Lower lobe of right lung (tissue), 2 donors: ENCODE data around the gene TOM1. TPM values are rescaled to one million over a fixed set of nuclear protein-coding genes. Genes with fewer than 3 reads are reported as not detected.

Experiments
- ATAC-seq, 2 donors: fragments of 200-7000 bp; cut with Tn5 transposase; one replicate each; pipeline ENCODE4 v1.9.1; 2020 to 2022; ENCODE audit warnings: mild to moderate bottlenecking in 2 of 2, moderate library complexity in 2 of 2
- DNase-seq: peaks from one replicate; pipeline ENCODE4 v3.0.0-alpha.2; 2020
- H3K27ac ChIP-seq: fragments of 200-600 bp; one replicate; pipeline ENCODE4 v1.8.0; 2022
- H3K27me3 ChIP-seq: fragments of 200-600 bp; one replicate; pipeline ENCODE4 v1.8.0; 2022; ENCODE audit warnings: low read depth
- H3K36me3 ChIP-seq: fragments of 200-600 bp; one replicate; pipeline ENCODE4 v1.8.0; 2022; ENCODE audit warnings: mild to moderate bottlenecking
- H3K4me1 ChIP-seq: fragments of 200-600 bp; one replicate; pipeline ENCODE4 v1.8.0; 2022
- H3K4me3 ChIP-seq: fragments of 200-600 bp; one replicate; pipeline ENCODE4 v1.8.0; 2022; ENCODE audit warnings: mild to moderate bottlenecking
- H3K9me3 ChIP-seq: fragments of 200-600 bp; one replicate; pipeline ENCODE4 v1.8.0; 2022
- intact Hi-C: fragments of 100-400 bp; cut with DNase I; formaldehyde crosslinking; loops from one replicate; pipeline ENCODE4 v1.11.0; 2022
- total RNA-seq: library from RNA; stranded (reverse); fragmentation: NEBNext Ultra II Directional; extraction: Animal tissue kit (Norgen Biotek cat#: 25700); gene quantifications from one replicate; pipeline ENCODE4 v1.2.1, GENCODE V29; 2021
- TF ChIP-seq, protein P1 (sequence below): fragments of 200-600 bp; IDR thresholded peaks from one replicate; pipeline ENCODE4 v1.8.0; 2022; ENCODE audit warnings: antibody characterized with exemption, mild to moderate bottlenecking
- donor health status: DM: no; HTN: yes; CAD: no; lungs with severe emphysema.

Gene TOM1
- total RNA-seq, 1 donor from 2014 or later, result 70.3 TPM

DNA sequence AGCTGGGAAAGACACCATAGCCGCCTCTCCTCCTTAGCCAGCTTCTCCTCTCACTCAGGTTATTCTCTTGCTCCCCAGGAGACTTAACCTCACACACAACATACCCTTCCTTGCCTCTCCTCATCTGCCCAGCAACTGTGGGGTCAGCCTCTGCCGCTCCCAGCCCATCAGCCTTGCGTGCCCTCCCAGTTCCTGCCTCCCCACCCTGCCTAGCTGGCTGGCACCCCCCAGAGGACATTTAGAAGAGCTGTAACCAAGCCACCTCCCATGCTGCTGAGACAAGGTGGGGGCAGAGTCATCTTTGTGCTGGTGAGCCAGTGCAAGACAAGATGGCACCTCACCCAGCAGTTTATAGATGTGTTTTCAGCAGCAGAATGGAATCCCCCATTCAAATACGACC, 38.2 kb downstream of the TOM1 start:
- TF ChIP-seq, protein P1, sequence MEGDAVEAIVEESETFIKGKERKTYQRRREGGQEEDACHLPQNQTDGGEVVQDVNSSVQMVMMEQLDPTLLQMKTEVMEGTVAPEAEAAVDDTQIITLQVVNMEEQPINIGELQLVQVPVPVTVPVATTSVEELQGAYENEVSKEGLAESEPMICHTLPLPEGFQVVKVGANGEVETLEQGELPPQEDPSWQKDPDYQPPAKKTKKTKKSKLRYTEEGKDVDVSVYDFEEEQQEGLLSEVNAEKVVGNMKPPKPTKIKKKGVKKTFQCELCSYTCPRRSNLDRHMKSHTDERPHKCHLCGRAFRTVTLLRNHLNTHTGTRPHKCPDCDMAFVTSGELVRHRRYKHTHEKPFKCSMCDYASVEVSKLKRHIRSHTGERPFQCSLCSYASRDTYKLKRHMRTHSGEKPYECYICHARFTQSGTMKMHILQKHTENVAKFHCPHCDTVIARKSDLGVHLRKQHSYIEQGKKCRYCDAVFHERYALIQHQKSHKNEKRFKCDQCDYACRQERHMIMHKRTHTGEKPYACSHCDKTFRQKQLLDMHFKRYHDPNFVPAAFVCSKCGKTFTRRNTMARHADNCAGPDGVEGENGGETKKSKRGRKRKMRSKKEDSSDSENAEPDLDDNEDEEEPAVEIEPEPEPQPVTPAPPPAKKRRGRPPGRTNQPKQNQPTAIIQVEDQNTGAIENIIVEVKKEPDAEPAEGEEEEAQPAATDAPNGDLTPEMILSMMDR, result no peak
- ATAC-seq (no peak), DNase-seq (no peak)
- Histone ChIP-seq H3K4me1 (no peaks in the 10 kb centered on the region), H3K27ac (no peak overlapping the region), H3K4me3 (no peak overlapping the region), H3K9me3 (no peaks in the 10 kb centered on the region), H3K27me3 (no peaks in the 10 kb centered on the region), H3K36me3 (peaks cover 93% of the 10 kb centered on the region)
- intact Hi-C loops, result no loop called here

DNA sequence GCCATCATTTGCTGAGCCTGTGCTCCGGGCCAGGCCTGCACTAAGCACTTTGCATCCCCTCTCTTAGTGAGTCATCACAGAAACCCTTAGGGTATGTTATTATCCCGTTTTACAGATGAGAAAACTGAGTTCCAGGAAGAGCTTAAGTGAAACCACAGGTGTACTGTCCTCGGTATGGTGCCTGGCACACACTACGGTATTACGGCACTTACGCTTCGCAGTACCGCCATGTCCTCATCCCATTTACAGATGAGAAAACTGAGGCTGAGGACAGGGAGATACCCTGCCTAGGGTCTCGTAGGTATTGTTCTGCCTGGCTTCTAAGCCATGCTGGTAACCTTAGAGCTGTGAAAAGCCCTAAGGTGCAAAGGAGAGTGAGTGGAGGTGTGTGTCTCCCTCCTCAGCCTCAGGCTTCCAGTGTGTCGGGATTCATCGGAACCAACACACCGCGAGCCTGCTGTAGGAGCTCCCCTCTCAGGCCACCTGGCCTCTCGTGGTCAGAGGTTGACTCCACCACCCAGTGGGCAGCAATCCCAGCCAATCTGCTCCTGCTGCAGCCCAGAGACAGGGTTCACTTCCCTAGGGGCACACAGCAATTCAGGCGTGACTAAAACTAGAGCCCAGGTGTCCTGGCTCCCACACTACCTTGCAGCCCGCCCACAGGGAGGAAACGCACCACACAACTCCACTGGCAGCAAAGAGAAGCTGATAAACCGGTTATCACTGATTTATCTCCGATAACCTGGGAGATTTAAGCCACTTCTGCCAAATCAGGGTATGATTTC, 41.6 kb downstream of the TOM1 start:
- TF ChIP-seq, protein P1, result no peak
- intact Hi-C loops, result no loop called here
- no peak for DNase-seq
- Histone ChIP-seq H3K36me3 (peaks cover 83% of the 10 kb centered on the region), H3K27ac (no peak overlapping the region), H3K9me3 (no peaks in the 10 kb centered on the region), H3K27me3 (no peaks in the 10 kb centered on the region), H3K4me1 (no peaks in the 10 kb centered on the region), H3K4me3 (no peak overlapping the region)
- ATAC-seq, result no peak

DNA sequence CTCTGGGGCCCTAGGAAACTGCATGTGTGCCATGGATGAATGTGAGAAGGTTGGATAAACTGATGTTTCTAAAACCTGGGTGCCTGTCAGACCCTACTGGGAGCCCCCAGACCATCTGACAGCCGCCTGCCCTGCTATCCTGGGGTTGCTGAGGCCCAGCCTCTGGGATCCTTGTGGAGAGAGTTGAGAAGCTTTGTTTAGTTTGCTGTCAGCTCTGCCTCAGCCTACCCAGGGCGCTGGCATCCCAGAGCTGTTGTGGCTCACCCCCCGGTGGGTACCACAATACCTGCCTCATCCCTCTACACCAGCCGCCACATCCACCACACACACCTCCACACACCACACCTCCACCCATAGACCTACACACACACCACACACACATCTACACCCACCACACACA, 42.7 kb downstream of the TOM1 start:
- H3K27ac ChIP-seq, result no peak overlapping the region
- no peak overlapping the region for H3K4me3 ChIP-seq
- H3K4me1 ChIP-seq, result no peaks in the 10 kb centered on the region
- no peaks in the 10 kb centered on the region for H3K27me3 ChIP-seq
- intact Hi-C loops, result no loop called here
- TF ChIP-seq, protein P1, result no peak
- DNase-seq, result no peak
- H3K9me3 ChIP-seq, result no peaks in the 10 kb centered on the region
- ATAC-seq, result no peak
- H3K36me3 ChIP-seq, result peaks cover 83% of the 10 kb centered on the region

DNA sequence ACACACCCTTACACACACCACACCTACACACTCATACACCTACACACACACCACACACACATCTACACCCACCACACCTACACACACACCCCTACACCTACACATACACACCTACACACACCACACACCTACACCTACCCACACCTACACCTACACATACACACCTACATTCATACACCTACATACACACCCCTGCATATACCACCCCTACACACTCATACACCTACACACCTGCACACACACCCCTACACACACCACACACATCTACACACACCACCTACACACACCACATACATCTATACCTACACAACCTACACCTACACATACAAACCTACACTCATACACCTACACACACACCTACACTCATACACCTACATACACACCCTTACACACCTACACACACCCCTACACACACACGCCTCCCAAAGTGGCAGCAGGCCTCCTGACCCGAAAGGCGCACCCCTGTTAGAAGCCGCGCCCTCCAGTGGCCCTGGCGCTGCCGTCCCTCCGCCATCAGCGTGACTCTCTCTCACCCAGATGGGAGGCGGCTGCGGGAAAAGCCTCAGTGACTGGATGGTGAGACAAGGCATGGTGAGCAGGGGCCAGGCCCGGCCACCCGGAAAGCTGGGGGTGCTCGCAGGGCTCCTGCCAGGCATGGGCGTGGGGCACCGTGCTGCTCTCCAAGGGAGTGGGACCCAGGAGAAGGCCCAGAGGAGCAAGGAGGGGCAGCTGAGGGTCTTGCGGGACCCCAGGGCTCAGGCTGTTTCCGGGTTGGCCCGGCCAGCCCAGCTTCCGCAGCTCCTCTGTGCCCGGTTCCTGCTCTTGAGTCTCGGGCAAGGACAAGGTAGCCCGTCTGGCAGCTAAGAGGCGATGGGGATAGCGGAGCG, 44.2 kb downstream of the TOM1 start:
- ATAC-seq (no peak), DNase-seq (no peak)
- intact Hi-C loops, result no loop called here
- Histone ChIP-seq H3K27ac (no peak overlapping the region), H3K4me1 (no peaks in the 10 kb centered on the region), H3K27me3 (no peaks in the 10 kb centered on the region), H3K4me3 (no peak overlapping the region), H3K9me3 (no peaks in the 10 kb centered on the region), H3K36me3 (peaks cover 78% of the 10 kb centered on the region)
- TF ChIP-seq, protein P1, result no peak

DNA sequence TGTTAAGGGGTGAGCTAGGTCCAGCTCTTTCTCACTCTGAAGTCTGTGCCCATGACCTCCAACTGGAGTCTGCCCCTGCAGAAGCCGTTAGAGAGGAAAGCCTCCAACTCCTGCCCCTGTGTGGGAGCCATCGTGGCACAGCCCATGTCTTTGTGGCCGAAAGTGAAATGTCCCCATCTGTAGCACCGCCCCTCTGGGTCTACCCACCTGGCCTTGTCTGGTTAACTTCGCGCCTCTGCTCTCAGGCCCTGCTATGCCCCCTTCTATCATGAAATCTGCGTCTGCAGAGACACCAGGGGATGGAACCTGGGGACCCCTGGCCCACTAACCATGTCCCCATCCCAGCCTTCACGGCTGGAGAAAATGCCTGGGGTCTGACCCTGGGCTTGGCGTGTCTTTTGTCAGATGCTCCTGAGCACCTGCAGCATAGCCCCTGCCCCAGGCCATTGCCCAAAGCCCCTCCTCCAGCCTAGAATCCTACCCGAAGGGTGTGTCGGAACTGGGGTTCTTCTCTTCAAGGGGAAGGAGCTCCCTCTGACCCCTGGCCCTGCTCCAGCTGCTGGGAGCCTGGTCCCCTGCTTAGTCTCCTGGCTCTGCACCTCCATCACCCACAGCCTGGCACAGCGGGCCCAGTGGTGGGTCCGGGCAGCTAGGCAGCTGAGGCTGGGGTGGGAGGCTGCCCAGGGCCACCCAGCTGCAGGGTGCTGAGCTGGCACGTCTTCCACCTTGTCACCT, 45.4 kb downstream of the TOM1 start:
- Histone ChIP-seq H3K4me1 (peaks cover 10% of the 10 kb centered on the region), H3K27ac (no peak overlapping the region), H3K9me3 (no peaks in the 10 kb centered on the region), H3K36me3 (peaks cover 68% of the 10 kb centered on the region), H3K27me3 (no peaks in the 10 kb centered on the region), H3K4me3 (no peak overlapping the region)
- ATAC-seq (no peak), DNase-seq (no peak)
- TF ChIP-seq, protein P1, result no peak
- intact Hi-C loops, result no loop called here
